B cell (primary cell): ENCODE results near the gene ZRANB3. TPM values are rescaled to one million over a fixed set of nuclear protein-coding genes. Genes with fewer than 3 reads are reported as not detected.

ENCODE experiments used
- ATAC-seq: fragments of 200-7000 bp; cut with Tn5 transposase; one replicate; pipeline ENCODE4 v1.10.0; 2021; ENCODE audit warnings: low read depth, mild to moderate bottlenecking, moderate number of reproducible peaks, moderate library complexity
- CTCF ChIA-PET: fragments of 350-600 bp; sonication (Branson Sonifier 250); formaldehyde crosslinking; loops from one replicate; lab custom pipeline; 2021; ENCODE audit warnings: antibody characterized with exemption, inconsistent platforms; lab: Charles Lee
- POLR2A ChIA-PET: fragments of 350-600 bp; sonication (Branson Sonifier 250); formaldehyde crosslinking; loops from one replicate; lab custom pipeline; 2021; ENCODE audit warnings: antibody characterized with exemption; lab: Charles Lee
- DNase-seq: peaks from one replicate; pipeline ENCODE4 v3.0.0; 2013
- H2AFZ ChIP-seq: 2 replicates; pipeline ENCODE4 v1.6.1; 2012; ENCODE audit warnings: mild to moderate bottlenecking, low read depth, low read length; ENCODE audit not compliant: insufficient read depth, poor library complexity, severe bottlenecking
- H3K27ac ChIP-seq, 2 donors: 1 replicate in 1 of 2; 2 replicates in 1 of 2; pipeline ENCODE4 v1.5.1; 2012 to 2013; ENCODE audit warnings: low read length in 2 of 2, mild to moderate bottlenecking in 2 of 2, moderate library complexity in 1 of 2
- H3K27me3 ChIP-seq, 4 experiments: fragments of 200-600 bp in 1 of 4; sonication (generic) in 1 of 4; replicated peaks in 1 of 4; 1 replicate in 2 of 4; 2 replicates in 2 of 4; pipeline versions ENCODE4 v1.6.1 to v1.7.0; 2013 to 2016; ENCODE audit warnings: low read length in 3 of 4, mild to moderate bottlenecking in 2 of 4, mixed read lengths in 1 of 4, moderate library complexity in 1 of 4; ENCODE audit not compliant: insufficient read depth in 4 of 4, control insufficient read depth in 3 of 4; ENCODE audit errors: control extremely low read depth in 1 of 4
- H3K36me3 ChIP-seq, 2 experiments: replicated peaks in 1 of 2; 1 replicate in 1 of 2; 2 replicates in 1 of 2; pipeline versions ENCODE4 v1.6.1 to v1.7.1; 2013; ENCODE audit warnings: low read length in 1 of 2; ENCODE audit not compliant: insufficient read depth in 2 of 2, control insufficient read depth in 1 of 2; ENCODE audit errors: control extremely low read depth in 1 of 2, extremely low read depth in 1 of 2
- H3K4me1 ChIP-seq, 2 donors: fragments of 200-600 bp in 1 of 2; sonication (generic) in 1 of 2; 1 replicate in 1 of 2; 2 replicates in 1 of 2; pipeline versions ENCODE4 v1.5.1 to v1.6.1; 2013 to 2017; ENCODE audit warnings: low read length in 2 of 2; ENCODE audit not compliant: control insufficient read depth in 2 of 2, insufficient read depth in 2 of 2
- H3K4me2 ChIP-seq: replicated peaks from 2 replicates; pipeline ENCODE3; 2012; ENCODE audit warnings: mild to moderate bottlenecking, low read depth, low read length; ENCODE audit not compliant: poor library complexity, severe bottlenecking
- H3K4me3 ChIP-seq, 5 experiments: fragments of 200-600 bp in 1 of 5; sonication (generic) in 1 of 5; 1 replicate in 3 of 5; 2 replicates in 2 of 5; pipeline versions ENCODE4 v1.5.1 to v1.7.0; 2011 to 2016; ENCODE audit warnings: low read length in 4 of 5, mild to moderate bottlenecking in 4 of 5, low read depth in 2 of 5, control low read depth in 1 of 5, moderate library complexity in 1 of 5; ENCODE audit not compliant: insufficient read depth in 1 of 5; ENCODE audit errors: control extremely low read depth in 1 of 5, extremely low read depth in 1 of 5
- H3K79me2 ChIP-seq: fragments of 200-600 bp; sonication (generic); one replicate; pipeline ENCODE4 v1.6.0; 2016; ENCODE audit warnings: low read length; ENCODE audit not compliant: control insufficient read depth, insufficient read depth
- H3K9ac ChIP-seq: fragments of 200-600 bp; sonication (generic); 2 replicates; pipeline ENCODE4 v1.6.1; 2017; ENCODE audit warnings: mild to moderate bottlenecking, low read length, moderate library complexity
- H3K9me3 ChIP-seq, 3 donors: one replicate each; pipeline versions ENCODE4 v1.6.1 to v1.7.1; 2013; ENCODE audit warnings: low read length in 2 of 3; ENCODE audit not compliant: control insufficient read depth in 2 of 3, insufficient read depth in 1 of 3; ENCODE audit errors: control extremely low read depth in 1 of 3
- H4K20me1 ChIP-seq: 2 replicates; pipeline ENCODE4 v1.6.0; 2012; ENCODE audit warnings: mild to moderate bottlenecking, low read length; ENCODE audit not compliant: insufficient read depth, control insufficient read depth, poor library complexity, severe bottlenecking
- H3K27ac Mint-ChIP-seq: one replicate; pipeline ENCODE4 v1.8.0; 2021; ENCODE audit warnings: mixed read lengths
- H3K27me3 Mint-ChIP-seq: one replicate; pipeline ENCODE4 v1.8.0; 2021; ENCODE audit warnings: mixed read lengths
- H3K4me1 Mint-ChIP-seq: one replicate; pipeline ENCODE4 v1.8.0; 2021; ENCODE audit warnings: mixed read lengths
- H3K4me3 Mint-ChIP-seq: one replicate; pipeline ENCODE4 v1.8.0; 2021; ENCODE audit warnings: mixed read lengths
- H3K9me3 Mint-ChIP-seq: one replicate; pipeline ENCODE4 v1.8.0; 2022; ENCODE audit warnings: mixed read lengths; ENCODE audit not compliant: insufficient read depth
- CTCF ChIP-seq: fragments of 200-600 bp; IDR thresholded peaks from one replicate; pipeline ENCODE4 v1.8.0; 2022; ENCODE audit warnings: antibody characterized with exemption, mild to moderate bottlenecking
- EZH2 ChIP-seq: IDR thresholded peaks from 2 replicates; pipeline ENCODE4 v1.6.1; 2012; ENCODE audit warnings: borderline replicate concordance, low read depth, mild to moderate bottlenecking, moderate library complexity, low read length; ENCODE audit not compliant: insufficient read depth, poor library complexity, severe bottlenecking
- WGBS: methylation state at CpG from one replicate; pipeline ENCODE4 v1.1.5; 2013; ENCODE audit warnings: missing lambda C conversion rate; ENCODE audit not compliant: insufficient coverage; 5-methylcytosine and 5-hydroxymethylcytosine counted together
- intact Hi-C: fragments of 100-400 bp; cut with micrococcal nuclease; formaldehyde crosslinking; loops from one replicate; pipeline ENCODE4 v1.10.0; 2022
- polyA plus RNA-seq: library from polyadenylated mRNA; depleted of rRNA; stranded (reverse); fragments of >200 nt; gene quantifications from 2 replicates; pipeline ENCODE4 v1.2.3, GENCODE V29; 2012
- total RNA-seq, 2 donors: library from RNA; stranded (reverse); fragments of 120-200 nt in 1 of 2; gene quantifications; 1 replicate in 1 of 2; 2 replicates in 1 of 2; pipeline versions ENCODE4 v1.2.3 to v1.2.4, GENCODE V29; 2013 to 2022

ZRANB3 gene
- total and polyA plus RNA-seq, 2 donors (not counting 1 experiment from before 2014, with no cell fraction given) = 2.4 to 9.8 TPM

DNA sequence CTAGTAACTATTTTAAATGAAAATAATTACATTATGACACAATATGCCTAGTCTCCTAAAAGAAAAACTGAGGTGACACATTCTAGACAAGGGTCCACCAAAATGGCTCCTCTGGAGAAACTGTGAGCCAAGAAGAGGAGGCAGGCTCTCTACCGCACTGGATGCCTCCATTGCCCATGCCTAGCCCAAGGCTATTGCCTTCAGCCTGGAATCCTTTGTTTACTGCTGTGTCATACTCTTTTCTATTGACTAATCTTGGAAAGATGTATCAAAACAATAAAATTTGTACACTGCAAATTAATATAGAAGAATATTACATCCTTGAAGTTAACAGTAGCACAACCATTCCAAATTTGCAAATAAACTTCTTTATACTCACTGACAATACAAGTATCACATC lies 311.8 kb downstream of the ZRANB3 start:
- CTCF ChIA-PET = no interaction called here

DNA sequence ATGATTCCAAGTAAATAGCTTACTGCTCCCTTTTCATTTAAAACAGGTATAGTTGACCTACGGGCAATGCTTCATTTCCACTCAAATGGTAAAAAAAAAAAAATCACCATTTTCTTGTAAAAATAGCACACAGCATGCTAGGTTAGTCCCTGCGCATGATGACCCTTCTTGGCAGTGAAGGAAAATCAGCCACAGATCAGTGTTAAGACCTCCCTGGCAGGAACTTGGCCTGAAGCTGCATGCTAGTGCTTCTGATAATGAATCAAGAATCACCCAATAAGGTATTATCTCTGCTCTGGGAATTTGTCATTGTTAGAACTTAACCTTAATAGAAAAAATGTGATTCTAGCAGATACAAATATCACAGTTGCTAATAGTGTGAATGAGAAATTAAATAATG lies 312.6 kb downstream of the ZRANB3 start:
- no peaks in the 10 kb centered on the region for H4K20me1 ChIP-seq
- no peaks in the 10 kb centered on the region for H3K4me1 ChIP-seq
- Mint-ChIP-seq H3K4me3 (no peak overlapping the region), H3K9me3 (no peaks in the 10 kb centered on the region), H3K4me1 (no peaks in the 10 kb centered on the region), H3K27ac (no peak overlapping the region), H3K27me3 (no peaks in the 10 kb centered on the region)
- no peaks in the 10 kb centered on the region for H3K79me2 ChIP-seq
- H3K9me3 ChIP-seq = no peaks in the 10 kb centered on the region
- POLR2A ChIA-PET = no interaction called here
- no peak overlapping the region for H2AFZ ChIP-seq
- ATAC-seq (no peak), DNase-seq (no peak)
- no peak overlapping the region for H3K9ac ChIP-seq
- CTCF ChIA-PET = no interaction called here
- TF ChIP-seq EZH2 (no peak), CTCF (no peak)
- WGBS = 100% methylated on average over 1 of the region's 2 CpGs
- H3K4me2 ChIP-seq = no peak overlapping the region
- intact Hi-C loops = no loop called here
- no peaks in the 10 kb centered on the region for H3K27me3 ChIP-seq
- H3K27ac ChIP-seq = no peak overlapping the region
- H3K4me3 ChIP-seq = no peak overlapping the region
- H3K36me3 ChIP-seq = no peaks in the 10 kb centered on the region

More for the DNA sequence above, 311.8 kb downstream of the ZRANB3 start:
- no peaks in the 10 kb centered on the region for H3K9me3 ChIP-seq
- TF ChIP-seq CTCF (no peak), EZH2 (no peak)
- POLR2A ChIA-PET = no interaction called here
- H3K27me3 Mint-ChIP-seq = no peaks in the 10 kb centered on the region
- no peak overlapping the region for H3K27ac Mint-ChIP-seq
- no peaks in the 10 kb centered on the region for H3K4me1 Mint-ChIP-seq
- H3K4me3 Mint-ChIP-seq = no peak overlapping the region
- no peak overlapping the region for H3K4me3 ChIP-seq
- no peak overlapping the region for H3K4me2 ChIP-seq
- H3K36me3 ChIP-seq = no peaks in the 10 kb centered on the region
- no CpG with 5 or more reads among the region's 1 CpG for WGBS
- H3K27ac ChIP-seq = no peak overlapping the region
- no peaks in the 10 kb centered on the region for H3K79me2 ChIP-seq
- no peaks in the 10 kb centered on the region for H3K4me1 ChIP-seq
- intact Hi-C loops = no loop called here
- H3K9me3 Mint-ChIP-seq = no peaks in the 10 kb centered on the region
- no peak for DNase-seq
- no peaks in the 10 kb centered on the region for H4K20me1 ChIP-seq
- ATAC-seq = no peak
- H2AFZ ChIP-seq = no peak overlapping the region
- no peaks in the 10 kb centered on the region for H3K27me3 ChIP-seq
- no peak overlapping the region for H3K9ac ChIP-seq
